HG02852 (cell line): ENCODE measurements around the gene ALOX5AP.

Source experiments
- ATAC-seq: cut with Tn5 transposase; IDR thresholded peaks from one replicate; pipeline ENCODE4 v1.9.1; 2021; ENCODE audit warnings: mild to moderate bottlenecking, moderate library complexity; ENCODE audit not compliant: unreplicated experiment

Gene ALOX5AP

GRCh38 chr13:30714629-30715371, 20.5 kb upstream of the ALOX5AP start:
- ATAC-seq = no peak

- no peak for ATAC-seq
Observed at GRCh38 chr13:30715372-30715756, 20.0 kb upstream of the ALOX5AP start.

- no peak for ATAC-seq
Observed at GRCh38 chr13:30715837-30716236, 19.5 kb upstream of the ALOX5AP start.

- ATAC-seq = no peak
Observed at GRCh38 chr13:30718661-30719524, 16.4 kb upstream of the ALOX5AP start.

GRCh38 chr13:30719525-30719914, 15.8 kb upstream of the ALOX5AP start:
- ATAC-seq = no peak

- ATAC-seq = peak; percentile 82
Observed at GRCh38 chr13:30720172-30720869, 15.0 kb upstream of the ALOX5AP start.

GRCh38 chr13:30721936-30722335, 13.4 kb upstream of the ALOX5AP start:
- ATAC-seq = no peak

GRCh38 chr13:30722361-30722760, 13.0 kb upstream of the ALOX5AP start:
- ATAC-seq = no peak

- ATAC-seq = no peak
Observed at GRCh38 chr13:30724778-30725177, 10.6 kb upstream of the ALOX5AP start.

GRCh38 chr13:30725326-30726085, 9.8 kb upstream of the ALOX5AP start:
- ATAC-seq = no peak

GRCh38 chr13:30726192-30726591, 9.2 kb upstream of the ALOX5AP start:
- no peak for ATAC-seq

- no peak for ATAC-seq
Observed at GRCh38 chr13:30727491-30728355, 7.6 kb upstream of the ALOX5AP start.

GRCh38 chr13:30729801-30730200, 5.5 kb upstream of the ALOX5AP start:
- no peak for ATAC-seq

- no peak for ATAC-seq
Observed at GRCh38 chr13:30730526-30730925, 4.8 kb upstream of the ALOX5AP start.

GRCh38 chr13:30731361-30732045, 3.8 kb upstream of the ALOX5AP start:
- no peak for ATAC-seq

- no peak for ATAC-seq
Observed at GRCh38 chr13:30732046-30732390, 3.3 kb upstream of the ALOX5AP start.

- ATAC-seq = no peak
Observed at GRCh38 chr13:30734439-30734838, 904 bp upstream of the ALOX5AP start.

- ATAC-seq = no peak
Observed at GRCh38 chr13:30735872-30736175, 481 bp downstream of the ALOX5AP start.

GRCh38 chr13:30736461-30737320, 1.3 kb downstream of the ALOX5AP start:
- ATAC-seq = no peak
